Lower lobe of right lung (tissue), 2 donors: Measurements from ENCODE around the gene HACD1. TPM values are rescaled to one million over a fixed set of nuclear protein-coding genes. Genes with fewer than 3 reads are reported as not detected.
"Not testable (repeated sequence)": the region's sequence is repeated elsewhere in the genome, so short reads cannot be mapped to it uniquely, and the experiment has no call there.

ENCODE experiments used
- ATAC-seq, 2 donors: fragments of 200-7000 bp; cut with Tn5 transposase; one replicate each; pipeline ENCODE4 v1.9.1; 2020 to 2022; ENCODE audit warnings: mild to moderate bottlenecking in 2 of 2, moderate library complexity in 2 of 2
- DNase-seq: peaks from one replicate; pipeline ENCODE4 v3.0.0-alpha.2; 2020
- H3K27ac ChIP-seq: fragments of 200-600 bp; one replicate; pipeline ENCODE4 v1.8.0; 2022
- H3K27me3 ChIP-seq: fragments of 200-600 bp; one replicate; pipeline ENCODE4 v1.8.0; 2022; ENCODE audit warnings: low read depth
- H3K36me3 ChIP-seq: fragments of 200-600 bp; one replicate; pipeline ENCODE4 v1.8.0; 2022; ENCODE audit warnings: mild to moderate bottlenecking
- H3K4me1 ChIP-seq: fragments of 200-600 bp; one replicate; pipeline ENCODE4 v1.8.0; 2022
- H3K4me3 ChIP-seq: fragments of 200-600 bp; one replicate; pipeline ENCODE4 v1.8.0; 2022; ENCODE audit warnings: mild to moderate bottlenecking
- H3K9me3 ChIP-seq: fragments of 200-600 bp; one replicate; pipeline ENCODE4 v1.8.0; 2022
- intact Hi-C: fragments of 100-400 bp; cut with DNase I; formaldehyde crosslinking; loops from one replicate; pipeline ENCODE4 v1.11.0; 2022
- total RNA-seq: library from RNA; stranded (reverse); fragmentation: NEBNext Ultra II Directional; extraction: Animal tissue kit (Norgen Biotek cat#: 25700); gene quantifications from one replicate; pipeline ENCODE4 v1.2.1, GENCODE V29; 2021
- TF ChIP-seq, protein P1 (sequence below): fragments of 200-600 bp; IDR thresholded peaks from one replicate; pipeline ENCODE4 v1.8.0; 2022; ENCODE audit warnings: antibody characterized with exemption, mild to moderate bottlenecking
- donor health status: DM: no; HTN: yes; CAD: no; lungs with severe emphysema.

Gene HACD1
- total RNA-seq, 1 donor from 2014 or later, result 20.4 TPM

DNA sequence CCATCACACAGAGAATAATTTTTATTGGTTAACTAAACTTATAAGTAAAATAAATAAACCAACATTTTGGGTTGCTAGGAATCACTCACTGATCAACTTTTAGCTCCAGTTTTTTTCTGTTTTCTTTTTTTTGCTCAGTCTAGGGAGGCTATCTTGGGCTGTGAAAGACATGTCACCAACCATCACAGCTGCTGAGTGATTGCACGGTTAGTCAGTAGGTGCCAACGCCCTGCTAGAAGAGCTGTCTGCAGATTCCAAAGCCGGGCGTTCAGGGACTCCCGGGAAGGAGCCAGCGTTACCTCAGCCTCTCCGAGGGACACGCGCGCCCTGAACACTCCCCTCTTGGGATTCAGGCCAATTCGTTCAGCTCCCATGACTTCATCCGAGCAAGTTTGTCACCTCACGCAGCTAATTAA, 26.2 kb upstream of the HACD1 start:
- TF ChIP-seq, protein P1, sequence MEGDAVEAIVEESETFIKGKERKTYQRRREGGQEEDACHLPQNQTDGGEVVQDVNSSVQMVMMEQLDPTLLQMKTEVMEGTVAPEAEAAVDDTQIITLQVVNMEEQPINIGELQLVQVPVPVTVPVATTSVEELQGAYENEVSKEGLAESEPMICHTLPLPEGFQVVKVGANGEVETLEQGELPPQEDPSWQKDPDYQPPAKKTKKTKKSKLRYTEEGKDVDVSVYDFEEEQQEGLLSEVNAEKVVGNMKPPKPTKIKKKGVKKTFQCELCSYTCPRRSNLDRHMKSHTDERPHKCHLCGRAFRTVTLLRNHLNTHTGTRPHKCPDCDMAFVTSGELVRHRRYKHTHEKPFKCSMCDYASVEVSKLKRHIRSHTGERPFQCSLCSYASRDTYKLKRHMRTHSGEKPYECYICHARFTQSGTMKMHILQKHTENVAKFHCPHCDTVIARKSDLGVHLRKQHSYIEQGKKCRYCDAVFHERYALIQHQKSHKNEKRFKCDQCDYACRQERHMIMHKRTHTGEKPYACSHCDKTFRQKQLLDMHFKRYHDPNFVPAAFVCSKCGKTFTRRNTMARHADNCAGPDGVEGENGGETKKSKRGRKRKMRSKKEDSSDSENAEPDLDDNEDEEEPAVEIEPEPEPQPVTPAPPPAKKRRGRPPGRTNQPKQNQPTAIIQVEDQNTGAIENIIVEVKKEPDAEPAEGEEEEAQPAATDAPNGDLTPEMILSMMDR, result no peak
- Histone ChIP-seq H3K4me3 (peak overlapping the region; percentile 80), H3K9me3 (peaks cover 2% of the 10 kb centered on the region), H3K27ac (peak overlapping the region; percentile 98), H3K36me3 (no peaks in the 10 kb centered on the region), H3K4me1 (peaks cover 48% of the 10 kb centered on the region), H3K27me3 (no peaks in the 10 kb centered on the region)
- ATAC-seq (peak; percentile 88), DNase-seq (peak; percentile 84)
- intact Hi-C loops, result no loop called here

DNA sequence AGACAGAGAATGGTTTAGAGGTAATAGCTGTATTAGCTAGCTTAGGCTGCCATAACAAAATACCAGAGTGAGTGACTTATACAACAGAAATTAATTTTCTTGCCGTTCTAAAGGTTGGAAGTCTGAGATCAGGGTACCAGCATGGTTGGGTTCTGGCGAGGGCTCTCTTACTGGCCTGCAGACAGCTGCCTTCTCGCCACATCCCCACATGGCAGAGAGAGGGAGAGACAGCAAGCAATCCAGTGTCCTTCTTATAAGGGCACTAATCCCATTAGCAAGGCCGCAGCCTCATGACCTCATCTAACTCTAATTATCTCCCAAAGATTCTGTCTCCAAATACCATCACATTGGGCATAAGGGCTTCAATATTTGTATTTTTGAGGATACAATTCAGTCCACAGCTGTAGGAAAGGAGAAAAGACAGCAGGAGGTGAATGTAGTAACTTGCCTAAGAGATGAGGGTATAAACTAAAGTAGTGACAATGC, 23.2 kb upstream of the HACD1 start:
- DNase-seq, result no peak
- Histone ChIP-seq H3K4me3 (no peak overlapping the region), H3K27ac (no peak overlapping the region), H3K36me3 (no peaks in the 10 kb centered on the region), H3K9me3 (peaks cover 2% of the 10 kb centered on the region), H3K4me1 (peaks cover 18% of the 10 kb centered on the region), H3K27me3 (no peaks in the 10 kb centered on the region)
- no peak for ATAC-seq
- intact Hi-C loops, result no loop called here
- TF ChIP-seq, protein P1, result no peak

DNA sequence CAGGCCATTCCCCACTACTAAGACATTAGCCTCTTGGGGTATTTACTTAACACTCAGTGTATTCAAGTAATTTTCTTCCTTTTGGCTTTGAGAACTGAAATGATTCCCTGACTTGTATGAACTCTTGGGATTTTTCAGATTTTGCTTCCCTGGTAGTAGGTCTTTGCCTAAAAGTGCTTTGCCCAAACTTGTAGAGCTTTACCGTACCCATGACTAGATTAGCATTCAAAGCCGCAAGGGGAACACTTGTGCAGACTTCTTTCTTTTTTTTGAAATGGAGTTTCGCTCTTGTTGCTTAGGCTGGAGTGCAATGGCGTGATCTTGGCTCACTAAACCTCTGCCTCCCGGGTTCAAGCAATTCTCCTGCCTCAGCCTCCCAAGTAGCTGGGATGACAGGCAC, 20.7 kb upstream of the HACD1 start:
- TF ChIP-seq, protein P1, result no peak
- Histone ChIP-seq H3K4me3 (no peak overlapping the region), H3K36me3 (no peaks in the 10 kb centered on the region), H3K27me3 (no peaks in the 10 kb centered on the region), H3K4me1 (peaks cover 7% of the 10 kb centered on the region), H3K9me3 (peaks cover 2% of the 10 kb centered on the region), H3K27ac (no peak overlapping the region)
- intact Hi-C loops, result no loop called here
- DNase-seq (no peak), ATAC-seq (no peak)

DNA sequence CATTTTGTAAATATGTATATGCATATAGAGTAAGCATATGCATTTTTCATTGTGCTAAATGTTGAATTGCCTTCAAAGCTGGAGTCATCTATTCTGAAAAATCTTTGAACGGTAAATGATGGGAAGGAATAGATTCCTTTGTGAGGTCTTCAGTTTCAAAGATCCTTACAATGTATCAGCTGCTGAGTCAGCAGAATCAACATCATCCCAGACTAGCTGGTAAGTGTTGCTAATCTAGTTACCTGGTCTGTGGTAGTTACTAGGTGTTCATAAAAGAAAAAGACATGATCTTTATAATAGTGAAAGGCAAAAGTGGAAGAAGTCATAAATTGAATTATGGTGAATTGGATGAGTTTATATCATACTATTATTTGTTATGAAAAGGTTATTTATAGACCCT, 16.2 kb upstream of the HACD1 start:
- Histone ChIP-seq H3K4me1 (no peaks in the 10 kb centered on the region), H3K27ac (no peak overlapping the region), H3K9me3 (no peaks in the 10 kb centered on the region), H3K4me3 (no peak overlapping the region), H3K27me3 (no peaks in the 10 kb centered on the region), H3K36me3 (no peaks in the 10 kb centered on the region)
- DNase-seq (no peak), ATAC-seq (no peak)
- intact Hi-C loops, result no loop called here
- TF ChIP-seq, protein P1, result no peak

DNA sequence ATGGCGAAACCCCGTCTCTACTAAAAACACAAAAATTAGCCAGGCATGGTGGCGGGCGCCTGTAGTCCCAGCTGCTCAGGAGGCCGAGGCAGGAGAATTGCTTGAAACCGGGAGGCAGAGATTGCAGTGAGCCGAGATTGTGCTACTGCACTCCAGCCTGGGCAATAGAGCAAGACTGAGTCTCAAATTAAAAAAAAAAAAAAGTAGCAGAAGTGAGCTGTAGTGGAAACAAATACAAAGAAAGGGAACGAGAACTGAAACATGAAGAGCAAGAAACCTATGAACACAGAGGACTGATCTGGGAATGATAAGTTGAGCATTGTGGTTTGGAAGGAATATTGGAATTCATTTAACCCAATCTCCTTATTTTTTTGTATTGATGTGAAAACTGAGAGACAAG, 15.4 kb upstream of the HACD1 start:
- intact Hi-C loops, H3K27ac ChIP-seq, H3K4me1 ChIP-seq, H3K4me3 ChIP-seq, ATAC-seq, H3K36me3 ChIP-seq, H3K9me3 ChIP-seq, DNase-seq, H3K27me3 ChIP-seq: not testable (repeated sequence)

DNA sequence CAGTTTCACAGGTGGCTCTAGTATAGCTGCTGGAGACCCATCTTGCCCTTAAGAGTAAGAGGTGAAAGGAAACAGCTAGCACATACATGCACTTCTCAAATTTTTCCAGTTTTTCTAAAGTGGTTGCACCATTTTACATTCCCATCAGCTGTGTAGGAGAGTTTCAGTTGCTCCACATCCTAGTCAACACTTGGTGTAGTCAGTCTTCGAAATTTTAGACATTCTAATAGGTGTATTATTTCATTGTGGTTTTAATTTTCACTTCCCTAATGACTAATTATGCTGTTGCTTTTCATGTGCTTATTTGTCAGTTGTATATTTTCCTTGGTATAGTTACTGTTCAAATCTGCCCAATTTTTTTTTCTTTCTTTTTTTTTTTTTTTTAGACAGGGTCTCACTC, 9.5 kb upstream of the HACD1 start:
- DNase-seq, result no peak
- no peaks in the 10 kb centered on the region for H3K4me1 ChIP-seq
- TF ChIP-seq, protein P1, result no peak
- H3K27ac ChIP-seq, result no peak overlapping the region
- no peak for ATAC-seq
- intact Hi-C loops, result no loop called here
- H3K9me3 ChIP-seq, result no peaks in the 10 kb centered on the region
- H3K27me3 ChIP-seq, result no peaks in the 10 kb centered on the region
- no peaks in the 10 kb centered on the region for H3K36me3 ChIP-seq
- H3K4me3 ChIP-seq, result no peak overlapping the region
